OCI-LY7 (cell line): ENCODE data around the gene GPS1. TPM values are rescaled to one million over a fixed set of nuclear protein-coding genes. Genes with fewer than 3 reads are reported as not detected.

Source experiments
- BruUV-seq: library from RNA; stranded (reverse); fragments of 400-500 nt; replicated peaks from 2 replicates; lab custom pipeline; 2021; lab: Mats Ljungman, UMichigan
- CTCF ChIA-PET: fragments of 300-600 bp; sonication (Branson Sonifier 250); formaldehyde crosslinking; loops from one replicate; lab custom pipeline; 2022; ENCODE audit warnings: antibody characterized with exemption; ENCODE audit not compliant: unreplicated experiment; lab: Charles Lee
- POLR2A ChIA-PET: fragments of 300-600 bp; sonication (Branson Sonifier 250); formaldehyde crosslinking; loops from one replicate; lab custom pipeline; 2022; ENCODE audit warnings: antibody characterized with exemption; lab: Charles Lee
- DNase-seq: peaks from one replicate; pipeline ENCODE4 v3.0.0-alpha.2; 2015; ENCODE audit warnings: low spot score
- H2AFZ ChIP-seq: fragments of 200-600 bp; sonication (generic), shearing (Covaris generic); 2 replicates; pipeline ENCODE4 v1.6.1; 2014; ENCODE audit warnings: mild to moderate bottlenecking, antibody characterized with exemption, low read length, moderate library complexity
- H3K27ac ChIP-seq: fragments of 200-600 bp; sonication (generic); 2 replicates; pipeline ENCODE4 v1.5.1; 2014; ENCODE audit warnings: mixed run types, low read depth, mild to moderate bottlenecking, moderate library complexity, low read length, inconsistent platforms; ENCODE audit not compliant: poor library complexity, severe bottlenecking
- H3K36me3 ChIP-seq: fragments of 200-600 bp; sonication (generic); 2 replicates; pipeline ENCODE4 v1.6.1; 2014; ENCODE audit warnings: mild to moderate bottlenecking, antibody characterized with exemption, low read length, moderate library complexity, mixed read lengths; ENCODE audit not compliant: insufficient read depth
- H3K4me1 ChIP-seq: fragments of 200-600 bp; sonication (generic); 2 replicates; pipeline ENCODE4 v1.5.1; 2014; ENCODE audit warnings: mild to moderate bottlenecking, low read length; ENCODE audit not compliant: insufficient read depth, poor library complexity, severe bottlenecking
- H3K4me2 ChIP-seq: fragments of 200-600 bp; sonication (generic); 2 replicates; pipeline ENCODE4 v1.6.1; 2014; ENCODE audit warnings: mild to moderate bottlenecking, low read length
- H3K4me3 ChIP-seq: fragments of 200-600 bp; sonication (generic); 2 replicates; pipeline ENCODE4 v1.5.1; 2014; ENCODE audit warnings: mild to moderate bottlenecking, low read depth, low read length; ENCODE audit not compliant: poor library complexity, severe bottlenecking
- H3K79me2 ChIP-seq: fragments of 200-600 bp; sonication (generic); 2 replicates; pipeline ENCODE4 v1.6.1; 2016; ENCODE audit warnings: low read depth, mild to moderate bottlenecking, low read length, moderate library complexity, mixed read lengths; ENCODE audit not compliant: insufficient read depth
- H3K9me2 ChIP-seq: fragments of 200-600 bp; sonication (generic); 2 replicates; pipeline ENCODE4 v1.6.1; 2016; ENCODE audit warnings: mild to moderate bottlenecking, low read length, mixed read lengths; ENCODE audit not compliant: insufficient read depth
- H3K9me3 ChIP-seq: fragments of 200-600 bp; sonication (generic); 2 replicates; pipeline ENCODE4 v1.6.1; 2014; ENCODE audit warnings: mild to moderate bottlenecking, mixed run types, low read length, mixed read lengths
- H4K20me1 ChIP-seq: fragments of 200-600 bp; sonication (generic); 2 replicates; pipeline ENCODE4 v1.6.1; 2014; ENCODE audit warnings: mild to moderate bottlenecking, antibody characterized with exemption, low read length, moderate library complexity, mixed read lengths; ENCODE audit not compliant: insufficient read depth
- CTCF ChIP-seq: fragments of 200-600 bp; sonication (generic); conservative IDR thresholded peaks from 2 replicates; pipeline ENCODE4 v1.5.1; 2014; ENCODE audit warnings: mild to moderate bottlenecking, antibody characterized with exemption, low read length, moderate library complexity, mixed read lengths
- EZH2phosphoT487 ChIP-seq: fragments of 200-600 bp; sonication (generic); IDR thresholded peaks from 2 replicates; pipeline ENCODE4 v1.6.1; 2018; ENCODE audit warnings: low read depth, borderline replicate concordance, mild to moderate bottlenecking, mixed run types, antibody characterized with exemption, low read length, moderate library complexity, mixed read lengths
- intact Hi-C: fragments of 100-400 bp; cut with micrococcal nuclease; formaldehyde crosslinking; loops from one replicate; pipeline ENCODE4 v1.10.0; 2022; ENCODE audit not compliant: unreplicated experiment
- total RNA-seq, 2 experiments: library from RNA; depleted of rRNA in 1 of 2; stranded (reverse); fragments of >200 nt in 1 of 2; shearing (Covaris generic) in 1 of 2; gene quantifications; 2 replicates each; pipeline ENCODE4 v1.2.3, GENCODE V29; 2014 to 2022

GPS1 gene
- total RNA-seq, 2 experiments from 2014 or later, result 133 to 169 TPM

GRCh38 chr17:82049521-82049971 is 2.2 kb upstream of the GPS1 start:
- Histone ChIP-seq H3K4me2 (no peak overlapping the region), H2AFZ (no peak overlapping the region), H3K36me3 (peaks cover 14% of the 10 kb centered on the region; the same call in 1 of the 2 replicates), H3K4me3 (no peak overlapping the region), H3K4me1 (peaks cover 21% of the 10 kb centered on the region), H4K20me1 (no peaks in the 10 kb centered on the region), H3K27ac (no peak overlapping the region), H3K9me3 (no peaks in the 10 kb centered on the region), H3K79me2 (peaks cover 8% of the 10 kb centered on the region; the same call in 1 of the 2 replicates), H3K9me2 (no peaks in the 10 kb centered on the region)
- intact Hi-C loops, result no loop called here
- POLR2A ChIA-PET, result interaction anchor here (1.0 kb wide), 1 partner anchor 11 kb away, joined by 3 read pairs; the partner anchor contains the start of gene DCXR
- TF ChIP-seq EZH2phosphoT487 (no peak), CTCF (no peak)
- no TSS peak for BruUV-seq
- CTCF ChIA-PET, result interaction anchor here (0.6 to 0.8 kb wide), 2 partner anchors 12 to 14 kb away, joined by 3 read pairs; partner anchors contain the start of gene DCXR
- DNase-seq, result no peak

GRCh38 chr17:82050152-82050760 is 1.4 kb upstream of the GPS1 start:
- TF ChIP-seq EZH2phosphoT487 (no peak), CTCF (no peak)
- Histone ChIP-seq H3K9me2 (no peaks in the 10 kb centered on the region), H2AFZ (no peak overlapping the region), H3K9me3 (no peaks in the 10 kb centered on the region), H3K36me3 (peaks cover 21% of the 10 kb centered on the region; the same call in 1 of the 2 replicates), H4K20me1 (no peaks in the 10 kb centered on the region), H3K4me3 (peak overlapping the region; percentile 75), H3K4me1 (peaks cover 21% of the 10 kb centered on the region), H3K4me2 (peak overlapping the region; percentile 89), H3K79me2 (peaks cover 8% of the 10 kb centered on the region; the same call in 1 of the 2 replicates), H3K27ac (no peak overlapping the region)
- DNase-seq, result no peak
- ChIA-PET CTCF (no interaction called here), POLR2A (interaction anchor here (1.0 kb wide), 1 partner anchor 12 kb away, joined by 3 read pairs; the partner anchor contains the start of gene DCXR)
- BruUV-seq, result TSS peak; percentile 46
- intact Hi-C loops, result no loop called here
